ENCODE data around the gene ATP8B4.

DNA sequence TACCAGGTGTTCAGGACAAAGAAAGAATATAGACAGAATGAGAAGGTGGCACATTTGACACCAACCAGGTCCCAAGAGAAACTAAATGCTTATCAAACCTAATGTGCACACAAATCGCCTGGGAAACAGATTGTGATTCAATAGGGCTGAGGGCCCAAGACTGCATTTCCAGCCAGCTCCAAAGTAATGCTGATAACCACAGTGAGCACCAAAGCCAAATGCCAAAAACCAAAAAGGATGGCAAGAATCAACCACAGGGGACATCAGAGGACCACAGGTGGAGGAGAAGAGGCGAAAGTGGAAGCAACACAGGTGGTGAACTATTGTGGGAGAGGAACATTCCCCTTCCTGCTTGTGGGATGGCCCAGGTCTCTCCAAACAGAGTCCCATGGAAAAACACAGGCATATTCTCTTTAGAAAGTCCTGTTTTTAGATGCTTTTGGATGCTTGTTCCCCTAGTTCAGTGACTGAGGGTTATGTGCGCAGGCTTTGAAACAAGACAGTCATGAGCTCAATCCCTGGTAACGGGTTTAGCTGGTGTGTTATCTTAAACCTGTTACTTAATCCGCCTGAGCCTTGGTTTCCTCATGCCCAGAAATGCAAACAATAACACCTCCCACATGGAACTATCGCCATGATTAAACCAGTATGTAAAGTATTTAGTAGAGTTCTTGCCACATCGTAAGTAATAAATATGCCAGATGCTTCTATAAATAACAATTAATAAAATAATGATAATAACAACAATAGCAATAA lies 241.7 kb downstream of the ATP8B4 start:
- TF ChIP-seq POLR2A (IDR thresholded peaks at IDR 0.05; ENCODE audit: low read length): no peak
- TF ChIP-seq GATA1 (IDR thresholded peaks at IDR 0.05; ENCODE audit: low read depth, low read length): no peak

Data from erythroblast (primary cell).